ENCODE data around the gene TRRAP.

The TRRAP gene

GRCh38 chr7:98976396-98977185 lies 98.3 kb downstream of the TRRAP start:
- peaks cover 36 to 96% (median 78%) of the 10 kb centered on the region in 4 experiments for H3K36me3 ChIP-seq (ENCODE audit: control insufficient read depth in 4 of 4, insufficient read depth in 4 of 4, low read length in 3 of 4)
- no peaks in the 10 kb centered on the region for H3K9me3 ChIP-seq (ENCODE audit: control extremely low read depth in 1 of 5, control insufficient read depth in 4 of 5, insufficient read depth in 2 of 5, low read depth in 1 of 5, low read length in 4 of 5)
- no peak for DNase-seq
- POLR2A ChIA-PET, result no interaction called here
- H3K4me1 ChIP-seq (ENCODE audit: control extremely low read depth in 1 of 4, control insufficient read depth in 4 of 4, insufficient read depth in 4 of 4, low read length in 3 of 4), result no peaks in the 10 kb centered on the region
- H3K27me3 ChIP-seq (replicated peaks in 2 of 5; ENCODE audit: control insufficient read depth in 4 of 5, insufficient read depth in 5 of 5, low read length in 4 of 5), result no peaks in the 10 kb centered on the region
- H3K27ac ChIP-seq (ENCODE audit: insufficient read depth in 1 of 2, low read depth in 1 of 2, low read length in 2 of 2, poor library complexity in 1 of 2, severe bottlenecking in 2 of 2), result no peak overlapping the region
- CTCF ChIA-PET, result no interaction called here
- WGBS (ENCODE audit: insufficient coverage), result 97% methylated on average over 24 of the region's 30 CpGs
- no peak overlapping the region for H3K4me3 ChIP-seq (ENCODE audit: control insufficient read depth in 1 of 7, extremely low read depth in 1 of 7, insufficient read depth in 4 of 7, low read depth in 2 of 7, low read length in 6 of 7)

GRCh38 chr7:98978672-98979071 lies 100.3 kb downstream of the TRRAP start:
- 98% methylated on average over 9 of the region's 9 CpGs for WGBS (ENCODE audit: insufficient coverage)
- POLR2A ChIA-PET, result no interaction called here
- no peak for DNase-seq

GRCh38 chr7:98981701-98982100 lies 103.4 kb downstream of the TRRAP start:
- Histone ChIP-seq H3K4me1 (ENCODE audit: control extremely low read depth in 1 of 4, control insufficient read depth in 4 of 4, insufficient read depth in 4 of 4, low read length in 3 of 4) (no peaks in the 10 kb centered on the region), H3K4me3 (ENCODE audit: control insufficient read depth in 1 of 7, extremely low read depth in 1 of 7, insufficient read depth in 4 of 7, low read depth in 2 of 7, low read length in 6 of 7) (no peak overlapping the region), H3K27me3 (replicated peaks in 2 of 5; ENCODE audit: control insufficient read depth in 4 of 5, insufficient read depth in 5 of 5, low read length in 4 of 5) (no peaks in the 10 kb centered on the region), H3K9me3 (ENCODE audit: control extremely low read depth in 1 of 5, control insufficient read depth in 4 of 5, insufficient read depth in 2 of 5, low read depth in 1 of 5, low read length in 4 of 5) (peaks cover 0 to 4% (median 4%) of the 10 kb centered on the region in 5 experiments), H3K27ac (ENCODE audit: insufficient read depth in 1 of 2, low read depth in 1 of 2, low read length in 2 of 2, poor library complexity in 1 of 2, severe bottlenecking in 2 of 2) (no peak overlapping the region), H3K36me3 (ENCODE audit: control insufficient read depth in 4 of 4, insufficient read depth in 4 of 4, low read length in 3 of 4) (peaks cover 48 to 96% (median 79%) of the 10 kb centered on the region in 4 experiments)
- POLR2A ChIA-PET, result no interaction called here
- 97% methylated on average over 21 of the region's 23 CpGs for WGBS (ENCODE audit: insufficient coverage)
- DNase-seq, result no peak
- CTCF ChIA-PET, result no interaction called here

More at GRCh38 chr7:98978672-98979071, 100.3 kb downstream of the TRRAP start:
- Histone ChIP-seq H3K27me3 (replicated peaks in 2 of 5; ENCODE audit: control insufficient read depth in 4 of 5, insufficient read depth in 5 of 5, low read length in 4 of 5) (no peaks in the 10 kb centered on the region), H3K4me1 (ENCODE audit: control extremely low read depth in 1 of 4, control insufficient read depth in 4 of 4, insufficient read depth in 4 of 4, low read length in 3 of 4) (no peaks in the 10 kb centered on the region), H3K4me3 (ENCODE audit: control insufficient read depth in 1 of 7, extremely low read depth in 1 of 7, insufficient read depth in 4 of 7, low read depth in 2 of 7, low read length in 6 of 7) (no peak overlapping the region), H3K36me3 (ENCODE audit: control insufficient read depth in 4 of 4, insufficient read depth in 4 of 4, low read length in 3 of 4) (peaks cover 37 to 96% (median 82%) of the 10 kb centered on the region in 4 experiments), H3K27ac (ENCODE audit: insufficient read depth in 1 of 2, low read depth in 1 of 2, low read length in 2 of 2, poor library complexity in 1 of 2, severe bottlenecking in 2 of 2) (no peak overlapping the region), H3K9me3 (ENCODE audit: control extremely low read depth in 1 of 5, control insufficient read depth in 4 of 5, insufficient read depth in 2 of 5, low read depth in 1 of 5, low read length in 4 of 5) (no peaks in the 10 kb centered on the region)
- CTCF ChIA-PET, result interaction anchor here (0.8 kb wide), 1 partner anchor 10 kb away, joined by 3 read pairs; no protein-coding TSS in a partner anchor

- no peak overlapping the region for H3K27ac ChIP-seq (ENCODE audit: insufficient read depth in 1 of 2, low read depth in 1 of 2, low read length in 2 of 2, poor library complexity in 1 of 2, severe bottlenecking in 2 of 2)
- ChIA-PET CTCF (interaction anchor here (0.7 kb wide), 1 partner anchor 40 kb away, joined by 3 read pairs; no protein-coding TSS in a partner anchor), POLR2A (no interaction called here)
- H3K27me3 ChIP-seq (replicated peaks in 2 of 5; ENCODE audit: control insufficient read depth in 4 of 5, insufficient read depth in 5 of 5, low read length in 4 of 5), result no peaks in the 10 kb centered on the region
- 98% methylated on average over 8 of the region's 8 CpGs for WGBS (ENCODE audit: insufficient coverage)
- no peak for DNase-seq
- no peaks in the 10 kb centered on the region for H3K4me1 ChIP-seq (ENCODE audit: control extremely low read depth in 1 of 4, control insufficient read depth in 4 of 4, insufficient read depth in 4 of 4, low read length in 3 of 4)
- H3K36me3 ChIP-seq (ENCODE audit: control insufficient read depth in 4 of 4, insufficient read depth in 4 of 4, low read length in 3 of 4), result peaks cover 50 to 94% (median 76%) of the 10 kb centered on the region in 4 experiments
- H3K4me3 ChIP-seq (ENCODE audit: control insufficient read depth in 1 of 7, extremely low read depth in 1 of 7, insufficient read depth in 4 of 7, low read depth in 2 of 7, low read length in 6 of 7), result no peak overlapping the region
- H3K9me3 ChIP-seq (ENCODE audit: control extremely low read depth in 1 of 5, control insufficient read depth in 4 of 5, insufficient read depth in 2 of 5, low read depth in 1 of 5, low read length in 4 of 5), result peaks cover 0 to 4% (median 4%) of the 10 kb centered on the region in 5 experiments
Measured at GRCh38 chr7:98982686-98983085, 104.4 kb downstream of the TRRAP start.

- peaks cover 0 to 4% (median 4%) of the 10 kb centered on the region in 5 experiments for H3K9me3 ChIP-seq (ENCODE audit: control extremely low read depth in 1 of 5, control insufficient read depth in 4 of 5, insufficient read depth in 2 of 5, low read depth in 1 of 5, low read length in 4 of 5)
- no peak overlapping the region for H3K4me3 ChIP-seq (ENCODE audit: control insufficient read depth in 1 of 7, extremely low read depth in 1 of 7, insufficient read depth in 4 of 7, low read depth in 2 of 7, low read length in 6 of 7)
- POLR2A ChIA-PET, result no interaction called here
- CTCF ChIA-PET, result no interaction called here
- WGBS (ENCODE audit: insufficient coverage), result 93% methylated on average over 9 of the region's 11 CpGs
- H3K4me1 ChIP-seq (ENCODE audit: control extremely low read depth in 1 of 4, control insufficient read depth in 4 of 4, insufficient read depth in 4 of 4, low read length in 3 of 4), result no peaks in the 10 kb centered on the region
- H3K27ac ChIP-seq (ENCODE audit: insufficient read depth in 1 of 2, low read depth in 1 of 2, low read length in 2 of 2, poor library complexity in 1 of 2, severe bottlenecking in 2 of 2), result no peak overlapping the region
- H3K27me3 ChIP-seq (replicated peaks in 2 of 5; ENCODE audit: control insufficient read depth in 4 of 5, insufficient read depth in 5 of 5, low read length in 4 of 5), result no peaks in the 10 kb centered on the region
- peaks cover 46 to 94% (median 77%) of the 10 kb centered on the region in 4 experiments for H3K36me3 ChIP-seq (ENCODE audit: control insufficient read depth in 4 of 4, insufficient read depth in 4 of 4, low read length in 3 of 4)
- DNase-seq, result no peak
Measured at GRCh38 chr7:98984126-98984525, 105.8 kb downstream of the TRRAP start.

GRCh38 chr7:98985406-98985805 lies 107.1 kb downstream of the TRRAP start:
- Histone ChIP-seq H3K36me3 (ENCODE audit: control insufficient read depth in 4 of 4, insufficient read depth in 4 of 4, low read length in 3 of 4) (peaks cover 45 to 94% (median 78%) of the 10 kb centered on the region in 4 experiments), H3K4me3 (ENCODE audit: control insufficient read depth in 1 of 7, extremely low read depth in 1 of 7, insufficient read depth in 4 of 7, low read depth in 2 of 7, low read length in 6 of 7) (no peak overlapping the region), H3K27ac (ENCODE audit: insufficient read depth in 1 of 2, low read depth in 1 of 2, low read length in 2 of 2, poor library complexity in 1 of 2, severe bottlenecking in 2 of 2) (no peak overlapping the region), H3K27me3 (replicated peaks in 2 of 5; ENCODE audit: control insufficient read depth in 4 of 5, insufficient read depth in 5 of 5, low read length in 4 of 5) (no peaks in the 10 kb centered on the region), H3K4me1 (ENCODE audit: control extremely low read depth in 1 of 4, control insufficient read depth in 4 of 4, insufficient read depth in 4 of 4, low read length in 3 of 4) (no peaks in the 10 kb centered on the region), H3K9me3 (ENCODE audit: control extremely low read depth in 1 of 5, control insufficient read depth in 4 of 5, insufficient read depth in 2 of 5, low read depth in 1 of 5, low read length in 4 of 5) (peaks cover 0 to 4% (median 4%) of the 10 kb centered on the region in 5 experiments)
- 90% methylated on average over 4 of the region's 4 CpGs for WGBS (ENCODE audit: insufficient coverage)
- DNase-seq, result no peak
- ChIA-PET POLR2A (no interaction called here), CTCF (interaction anchor here (1.1 kb wide), 1 partner anchor 32 kb away, joined by 3 read pairs; no protein-coding TSS in a partner anchor)

GRCh38 chr7:98985945-98986344 lies 107.6 kb downstream of the TRRAP start:
- H3K27ac ChIP-seq (ENCODE audit: insufficient read depth in 1 of 2, low read depth in 1 of 2, low read length in 2 of 2, poor library complexity in 1 of 2, severe bottlenecking in 2 of 2), result no peak overlapping the region
- H3K36me3 ChIP-seq (ENCODE audit: control insufficient read depth in 4 of 4, insufficient read depth in 4 of 4, low read length in 3 of 4), result peaks cover 41 to 95% (median 78%) of the 10 kb centered on the region in 4 experiments
- H3K4me1 ChIP-seq (ENCODE audit: control extremely low read depth in 1 of 4, control insufficient read depth in 4 of 4, insufficient read depth in 4 of 4, low read length in 3 of 4), result no peaks in the 10 kb centered on the region
- no peaks in the 10 kb centered on the region for H3K27me3 ChIP-seq (replicated peaks in 2 of 5; ENCODE audit: control insufficient read depth in 4 of 5, insufficient read depth in 5 of 5, low read length in 4 of 5)
- no peak overlapping the region for H3K4me3 ChIP-seq (ENCODE audit: control insufficient read depth in 1 of 7, extremely low read depth in 1 of 7, insufficient read depth in 4 of 7, low read depth in 2 of 7, low read length in 6 of 7)
- POLR2A ChIA-PET, result no interaction called here
- H3K9me3 ChIP-seq (ENCODE audit: control extremely low read depth in 1 of 5, control insufficient read depth in 4 of 5, insufficient read depth in 2 of 5, low read depth in 1 of 5, low read length in 4 of 5), result peaks cover 0 to 4% (median 4%) of the 10 kb centered on the region in 5 experiments
- DNase-seq, result no peak
- CTCF ChIA-PET, result interaction anchor here (1.1 kb wide), 1 partner anchor 31 kb away, joined by 3 read pairs; no protein-coding TSS in a partner anchor
